Karpas-422 (cell line): ENCODE measurements around the gene ULK4. TPM values are rescaled to one million over a fixed set of nuclear protein-coding genes. Genes with fewer than 3 reads are reported as not detected.
"Not testable (repeated sequence)": the region's sequence is repeated elsewhere in the genome, so short reads cannot be mapped to it uniquely, and the experiment has no call there.

Experiments
- DNase-seq: peaks from one replicate; pipeline ENCODE4 v3.0.0-alpha.2; 2015
- H2AFZ ChIP-seq: fragments of 200-600 bp; sonication (generic); 2 replicates; pipeline ENCODE4 v1.6.1; 2014; ENCODE audit warnings: antibody characterized with exemption, low read length, mixed read lengths
- H3K27ac ChIP-seq: fragments of 200-600 bp; sonication (generic); 2 replicates; pipeline ENCODE4 v1.5.1; 2014; ENCODE audit warnings: mild to moderate bottlenecking, low read length, moderate library complexity
- H3K27me3 ChIP-seq: fragments of 200-600 bp; sonication (generic); 2 replicates; pipeline ENCODE4 v1.6.1; 2014; ENCODE audit warnings: low read length, mixed read lengths
- H3K36me3 ChIP-seq: fragments of 200-600 bp; sonication (generic); 2 replicates; pipeline ENCODE4 v1.6.1; 2014; ENCODE audit warnings: low read length, mixed read lengths; ENCODE audit not compliant: insufficient read depth
- H3K4me1 ChIP-seq: fragments of 200-600 bp; sonication (generic); 2 replicates; pipeline ENCODE4 v1.6.1; 2014; ENCODE audit warnings: mild to moderate bottlenecking, low read length, mixed read lengths
- H3K4me2 ChIP-seq: fragments of 200-600 bp; sonication (generic); 2 replicates; pipeline ENCODE4 v1.6.1; 2014; ENCODE audit warnings: low read length, low read depth, mild to moderate bottlenecking; ENCODE audit not compliant: poor library complexity, severe bottlenecking
- H3K4me3 ChIP-seq: fragments of 200-600 bp; sonication (generic); 2 replicates; pipeline ENCODE4 v1.5.1; 2014; ENCODE audit warnings: mild to moderate bottlenecking, antibody characterized with exemption, low read length, mixed read lengths
- H3K79me2 ChIP-seq: fragments of 200-600 bp; sonication (generic); 2 replicates; pipeline ENCODE4 v1.6.1; 2014; ENCODE audit warnings: mild to moderate bottlenecking, low read length, mixed read lengths
- H3K9ac ChIP-seq: fragments of 200-600 bp; sonication (generic); 2 replicates; pipeline ENCODE4 v1.6.0; 2014; ENCODE audit warnings: low read length
- H3K9me2 ChIP-seq: fragments of 200-600 bp; sonication (generic), shearing (Covaris generic); replicated peaks from 2 replicates; pipeline ENCODE4 v1.6.0; 2014; ENCODE audit warnings: mild to moderate bottlenecking, low read length, moderate library complexity; ENCODE audit not compliant: insufficient read depth
- H3K9me3 ChIP-seq: fragments of 300-700, 200-600 bp; sonication (generic); 2 replicates; pipeline ENCODE4 v1.6.1; 2014; ENCODE audit warnings: low read length, mixed read lengths
- H4K20me1 ChIP-seq: fragments of 200-600 bp; sonication (generic); 2 replicates; pipeline ENCODE4 v1.6.1; 2014; ENCODE audit warnings: mild to moderate bottlenecking, antibody characterized with exemption, low read length, low read depth; ENCODE audit not compliant: insufficient read depth
- total RNA-seq: library from RNA; depleted of rRNA; stranded (reverse); fragments of >200 nt; shearing (Covaris generic); gene quantifications from 2 replicates; pipeline ENCODE4 v1.2.3, GENCODE V29; 2014; ENCODE audit warnings: low replicate concordance

Gene ULK4
- total RNA-seq, 1 experiment from 2014 or later: 8.8 TPM

DNA sequence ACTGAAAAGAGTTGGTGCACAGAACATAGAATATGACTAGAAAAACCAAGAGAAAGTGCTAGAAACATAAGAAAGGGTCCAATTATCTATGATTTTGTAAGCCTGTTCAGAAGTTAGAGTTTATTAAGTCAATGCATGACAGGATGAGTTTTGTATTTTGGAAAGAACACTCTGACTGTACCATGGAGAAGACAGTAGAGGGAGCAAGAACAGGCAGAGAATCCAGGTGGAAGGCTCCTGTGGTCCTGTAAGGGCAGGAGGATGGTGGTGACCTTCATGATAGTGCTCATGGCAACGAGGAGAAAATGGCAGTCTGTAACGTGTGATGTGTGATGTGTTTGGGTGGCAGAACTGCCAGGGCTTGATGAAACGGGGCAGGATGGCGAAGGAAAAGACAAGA lies 513.5 kb downstream of the ULK4 start:
- Histone ChIP-seq H3K4me2 (no peak overlapping the region), H3K9ac (no peak overlapping the region), H2AFZ (no peak overlapping the region), H3K36me3 (no peaks in the 10 kb centered on the region), H3K9me2 (no peaks in the 10 kb centered on the region), H4K20me1 (no peaks in the 10 kb centered on the region), H3K27ac (no peak overlapping the region), H3K79me2 (no peaks in the 10 kb centered on the region), H3K4me1 (no peaks in the 10 kb centered on the region), H3K27me3 (no peaks in the 10 kb centered on the region), H3K4me3 (no peak overlapping the region), H3K9me3 (no peaks in the 10 kb centered on the region)
- no peak for DNase-seq

DNA sequence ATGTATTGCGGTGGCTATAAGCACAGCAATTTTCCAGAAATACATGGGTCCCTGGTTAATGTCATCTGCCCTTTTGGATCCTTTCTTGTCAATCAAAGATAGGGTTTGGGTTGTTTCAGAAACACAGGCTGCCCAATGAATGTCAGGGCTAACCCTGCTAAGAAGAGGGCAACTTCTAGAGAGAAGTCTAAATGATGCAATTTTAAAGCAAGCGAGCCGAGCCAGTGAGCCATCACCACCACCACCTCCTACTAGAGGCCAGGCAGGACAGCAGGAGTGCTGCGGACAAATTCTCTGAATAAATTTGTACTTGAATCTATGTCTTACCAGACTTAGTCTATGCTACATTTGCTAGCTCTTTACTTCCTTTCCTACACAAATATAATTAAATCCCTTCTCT lies 514.2 kb downstream of the ULK4 start:
- Histone ChIP-seq H3K4me3 (no peak overlapping the region), H3K4me2 (no peak overlapping the region), H4K20me1 (no peaks in the 10 kb centered on the region), H3K36me3 (no peaks in the 10 kb centered on the region), H3K4me1 (no peaks in the 10 kb centered on the region), H2AFZ (no peak overlapping the region), H3K9me3 (no peaks in the 10 kb centered on the region), H3K9ac (no peak overlapping the region), H3K27me3 (no peaks in the 10 kb centered on the region), H3K9me2 (no peaks in the 10 kb centered on the region), H3K79me2 (no peaks in the 10 kb centered on the region), H3K27ac (no peak overlapping the region)
- no peak for DNase-seq

DNA sequence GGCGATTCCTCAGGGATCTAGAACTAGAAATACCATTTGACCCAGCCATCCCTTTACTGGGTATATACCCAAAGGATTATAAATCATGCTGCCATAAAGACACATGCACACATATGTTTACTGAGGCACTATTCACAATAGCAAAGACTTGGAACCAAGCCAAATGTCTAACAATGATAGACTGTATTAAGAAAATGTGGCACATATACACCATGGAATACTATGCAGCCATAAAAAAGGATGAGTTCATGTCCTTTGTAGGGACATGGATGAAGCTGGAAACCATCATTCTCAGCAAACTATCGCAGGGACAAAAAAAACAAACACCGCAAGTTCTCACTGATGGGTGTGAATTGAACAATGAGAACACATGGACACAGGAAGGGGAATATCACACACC lies 515.6 kb downstream of the ULK4 start:
- H3K36me3 ChIP-seq, H3K27ac ChIP-seq, H4K20me1 ChIP-seq, H3K9me2 ChIP-seq, H3K4me3 ChIP-seq, DNase-seq, H2AFZ ChIP-seq, H3K9me3 ChIP-seq, H3K27me3 ChIP-seq, H3K9ac ChIP-seq, H3K4me1 ChIP-seq, H3K4me2 ChIP-seq, H3K79me2 ChIP-seq: not testable (repeated sequence)

DNA sequence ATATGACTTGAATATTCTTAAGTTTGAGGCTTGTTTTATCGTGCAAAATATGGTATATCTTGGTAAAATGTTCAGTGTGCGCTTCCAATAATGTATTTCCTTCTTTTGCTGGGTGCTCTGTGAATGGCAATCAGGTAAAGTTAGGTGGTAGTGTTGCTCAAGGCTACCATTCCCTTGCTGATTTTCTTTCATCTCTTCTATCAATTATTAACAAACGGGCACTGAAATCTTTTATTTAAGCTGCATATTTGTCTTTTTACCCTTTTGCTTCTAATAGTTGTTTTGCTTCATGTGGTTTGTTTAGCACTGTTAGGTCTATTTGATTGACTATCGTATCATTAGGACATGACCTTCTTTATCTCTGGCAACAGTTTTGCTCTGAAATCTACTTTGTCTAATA lies 520.3 kb downstream of the ULK4 start:
- H2AFZ ChIP-seq: no peak overlapping the region
- H4K20me1 ChIP-seq: no peaks in the 10 kb centered on the region
- no peaks in the 10 kb centered on the region for H3K79me2 ChIP-seq
- H3K9me3 ChIP-seq: no peaks in the 10 kb centered on the region
- DNase-seq: no peak
- no peak overlapping the region for H3K4me2 ChIP-seq
- H3K4me1 ChIP-seq: no peaks in the 10 kb centered on the region
- no peaks in the 10 kb centered on the region for H3K36me3 ChIP-seq
- H3K27ac ChIP-seq: no peak overlapping the region
- H3K9ac ChIP-seq: no peak overlapping the region
- H3K4me3 ChIP-seq: no peak overlapping the region
- H3K27me3 ChIP-seq: no peaks in the 10 kb centered on the region
- H3K9me2 ChIP-seq: no peaks in the 10 kb centered on the region

DNA sequence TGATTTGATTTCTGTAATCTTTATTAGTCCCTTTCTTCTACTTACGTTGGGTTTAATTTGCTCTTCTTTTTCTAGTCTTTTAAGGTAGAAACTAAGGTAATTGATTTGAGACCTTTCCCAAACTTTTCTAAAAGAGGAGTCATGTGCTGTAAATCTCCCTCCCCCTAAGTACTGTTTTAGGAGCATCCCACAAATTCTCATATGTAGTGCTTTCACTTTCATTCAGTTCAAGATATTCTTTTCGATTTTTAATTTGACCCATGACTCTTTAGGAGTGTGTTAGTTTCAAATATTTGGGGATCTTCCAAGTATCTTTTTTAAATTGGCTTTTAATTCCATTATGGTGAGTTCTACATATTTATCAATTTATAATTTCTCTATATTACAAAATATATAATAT lies 520.8 kb downstream of the ULK4 start:
- Histone ChIP-seq H3K4me1 (no peaks in the 10 kb centered on the region), H3K9me2 (no peaks in the 10 kb centered on the region), H3K4me2 (no peak overlapping the region), H2AFZ (no peak overlapping the region), H3K27me3 (no peaks in the 10 kb centered on the region), H3K4me3 (no peak overlapping the region), H4K20me1 (no peaks in the 10 kb centered on the region), H3K9me3 (no peaks in the 10 kb centered on the region), H3K27ac (no peak overlapping the region), H3K79me2 (no peaks in the 10 kb centered on the region), H3K36me3 (no peaks in the 10 kb centered on the region), H3K9ac (no peak overlapping the region)
- DNase-seq: no peak

DNA sequence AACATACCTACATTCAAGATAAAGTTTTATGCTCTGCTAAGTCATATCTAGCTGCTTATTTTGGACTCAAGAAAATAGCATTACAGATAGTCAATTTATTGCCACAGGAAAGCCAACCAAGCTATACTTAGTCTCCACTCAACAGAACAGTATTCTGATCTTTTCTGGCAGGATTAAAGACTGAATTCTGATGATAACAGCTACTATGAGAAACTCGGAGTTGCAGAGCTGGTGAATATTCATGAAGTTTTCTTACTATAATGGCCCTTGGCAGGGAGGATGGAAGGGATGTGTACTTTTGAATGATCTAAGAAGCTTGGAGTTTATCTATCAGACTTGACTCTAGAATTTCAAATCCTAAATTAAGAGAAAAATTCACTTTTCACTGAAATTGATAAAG lies 524.9 kb downstream of the ULK4 start:
- H3K27me3 ChIP-seq: no peaks in the 10 kb centered on the region
- no peak overlapping the region for H3K27ac ChIP-seq
- H3K9me3 ChIP-seq: no peaks in the 10 kb centered on the region
- H4K20me1 ChIP-seq: no peaks in the 10 kb centered on the region
- no peaks in the 10 kb centered on the region for H3K9me2 ChIP-seq
- no peak overlapping the region for H3K9ac ChIP-seq
- H2AFZ ChIP-seq: no peak overlapping the region
- H3K4me3 ChIP-seq: no peak overlapping the region
- H3K4me2 ChIP-seq: no peak overlapping the region
- no peaks in the 10 kb centered on the region for H3K79me2 ChIP-seq
- no peak for DNase-seq
- no peaks in the 10 kb centered on the region for H3K4me1 ChIP-seq
- H3K36me3 ChIP-seq: no peaks in the 10 kb centered on the region

DNA sequence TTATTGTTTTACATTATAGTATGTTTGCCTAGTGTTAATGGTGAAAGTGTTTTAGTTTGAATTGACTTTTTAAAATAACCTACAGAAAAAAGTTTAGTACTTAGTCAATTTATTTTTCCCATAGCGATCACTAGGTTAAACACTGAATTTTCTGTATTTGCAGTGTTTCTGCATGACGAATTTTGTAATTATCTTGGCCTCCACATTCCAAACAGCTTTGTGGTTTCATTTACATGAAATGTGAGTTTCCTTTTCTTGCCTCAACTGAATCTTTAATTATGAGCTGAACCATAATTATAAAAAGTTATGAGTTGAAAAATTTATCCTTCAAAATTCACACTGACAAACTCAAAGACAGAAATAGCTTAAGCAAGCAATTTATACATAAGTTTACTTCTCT lies 527.1 kb downstream of the ULK4 start:
- Histone ChIP-seq H3K27ac (no peak overlapping the region), H3K9ac (no peak overlapping the region), H3K36me3 (no peaks in the 10 kb centered on the region), H3K79me2 (no peaks in the 10 kb centered on the region), H3K9me3 (no peaks in the 10 kb centered on the region), H3K4me2 (no peak overlapping the region), H3K9me2 (no peaks in the 10 kb centered on the region), H3K4me3 (no peak overlapping the region), H2AFZ (no peak overlapping the region), H4K20me1 (no peaks in the 10 kb centered on the region), H3K27me3 (no peaks in the 10 kb centered on the region), H3K4me1 (no peaks in the 10 kb centered on the region)
- no peak for DNase-seq

DNA sequence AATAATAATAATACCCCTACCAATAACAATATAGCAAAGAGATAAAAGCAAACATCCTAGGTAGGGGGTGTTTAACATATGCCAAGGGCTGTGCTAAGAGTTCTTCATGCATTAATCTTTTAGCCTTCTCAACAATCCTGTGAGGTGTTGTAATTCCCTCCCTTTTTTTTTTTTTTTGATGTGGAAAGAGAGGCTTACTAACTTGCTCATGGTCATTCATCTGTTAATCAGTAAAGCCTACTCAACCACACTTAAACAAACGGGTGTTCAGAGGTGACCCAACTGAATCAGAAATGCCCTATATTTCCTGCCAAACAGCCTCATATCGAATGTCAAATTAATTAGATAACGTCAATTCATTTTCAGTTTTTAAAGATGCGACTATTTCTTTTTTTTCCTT lies 530.5 kb downstream of the ULK4 start:
- Histone ChIP-seq H3K79me2 (no peaks in the 10 kb centered on the region), H3K9ac (no peak overlapping the region), H3K4me3 (no peak overlapping the region)

DNA sequence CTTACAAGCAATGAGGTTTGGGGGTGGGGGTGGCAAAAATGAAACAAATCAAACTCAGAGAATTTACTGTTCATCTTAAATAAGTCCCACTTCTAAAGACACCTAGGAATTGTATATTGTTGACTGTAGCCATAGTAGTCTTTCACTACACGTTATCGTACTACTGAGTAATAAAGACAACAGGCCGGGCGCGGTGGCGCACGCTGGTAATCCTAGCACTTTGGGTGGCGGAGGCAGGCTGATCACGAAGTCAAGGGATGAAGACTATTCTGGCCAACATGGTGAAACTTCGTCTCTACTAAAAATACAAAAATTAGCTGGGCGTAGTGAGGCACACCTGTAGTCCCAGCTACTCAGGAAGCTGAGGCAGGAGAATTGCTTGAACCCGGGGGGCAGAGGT lies 531.0 kb downstream of the ULK4 start:
- no peaks in the 10 kb centered on the region for H3K9me2 ChIP-seq
- no peak overlapping the region for H3K27ac ChIP-seq
- no peak overlapping the region for H2AFZ ChIP-seq
- H4K20me1 ChIP-seq: no peaks in the 10 kb centered on the region
- no peak overlapping the region for H3K9ac ChIP-seq
- no peaks in the 10 kb centered on the region for H3K27me3 ChIP-seq
- H3K4me3 ChIP-seq: no peak overlapping the region
- H3K9me3 ChIP-seq: no peaks in the 10 kb centered on the region
- H3K36me3 ChIP-seq: no peaks in the 10 kb centered on the region
- DNase-seq: no peak
- H3K4me2 ChIP-seq: no peak overlapping the region
- no peaks in the 10 kb centered on the region for H3K4me1 ChIP-seq
- H3K79me2 ChIP-seq: no peaks in the 10 kb centered on the region

More for the DNA sequence above, 530.5 kb downstream of the ULK4 start:
- no peaks in the 10 kb centered on the region for H4K20me1 ChIP-seq
- H3K9me3 ChIP-seq: no peaks in the 10 kb centered on the region
- no peaks in the 10 kb centered on the region for H3K9me2 ChIP-seq
- H3K4me2 ChIP-seq: no peak overlapping the region
- no peaks in the 10 kb centered on the region for H3K27me3 ChIP-seq
- H3K27ac ChIP-seq: no peak overlapping the region
- no peaks in the 10 kb centered on the region for H3K36me3 ChIP-seq
- no peaks in the 10 kb centered on the region for H3K4me1 ChIP-seq
- no peak overlapping the region for H2AFZ ChIP-seq
- no peak for DNase-seq
